22Rv1 (cell line): ENCODE measurements around the gene SORBS1.

Experiments
- CTCF ChIP-seq: fragments of 450-650 bp; IDR thresholded peaks from 2 replicates; pipeline ENCODE4 v1.5.1; 2017; ENCODE audit warnings: mild to moderate bottlenecking
- ZFX ChIP-seq: fragments of 450-650 bp; IDR thresholded peaks from 2 replicates; pipeline ENCODE4 v1.6.1; 2017; ENCODE audit warnings: antibody characterized with exemption, borderline replicate concordance

GRCh38 chr10:95277614-95278013 is 283.6 kb downstream of the SORBS1 start:
- TF ChIP-seq CTCF (no peak), ZFX (no peak)
